ENCODE results near the gene HOXA7. TPM values are rescaled to one million over a fixed set of nuclear protein-coding genes. Genes with fewer than 3 reads are reported as not detected.

The HOXA7 gene
- total RNA-seq, 1 experiment from 2014 or later = not detected

GRCh38 chr7:27181795-27182275, 25.4 kb upstream of the HOXA7 start:
- TF ChIP-seq CTCF (conservative IDR thresholded peaks at IDR 0.05) (no peak), EZH2 (IDR thresholded peaks at IDR 0.05; ENCODE audit: low read depth) (no peak)
- intact Hi-C loops (cut with micrococcal nuclease; ENCODE audit: unreplicated experiment) = loop anchor here (5.0 kb wide), 1 partner anchor 1290 kb away; no protein-coding TSS in a partner anchor
- Histone ChIP-seq H3K36me3 (ENCODE audit: low read depth) (no peaks in the 10 kb centered on the region), H4K20me1 (ENCODE audit: insufficient read depth) (no peaks in the 10 kb centered on the region), H3K27ac (no peak overlapping the region), H2AFZ (no peak overlapping the region), H3K4me2 (no peak overlapping the region), H3K4me1 (replicated peaks; ENCODE audit: insufficient read depth) (peaks cover 12% of the 10 kb centered on the region), H3K9me2 (ENCODE audit: insufficient read depth) (no peaks in the 10 kb centered on the region), H3K4me3 (no peak overlapping the region), H3K27me3 (ENCODE audit: insufficient read depth, low read depth) (no peaks in the 10 kb centered on the region), H3K79me2 (ENCODE audit: low read depth) (no peaks in the 10 kb centered on the region), H3K9me3 (ENCODE audit: insufficient read depth, low read depth) (no peaks in the 10 kb centered on the region), H3F3A (ENCODE audit: insufficient read depth, low read depth) (peaks cover 31% of the 10 kb centered on the region)
- POLR2A ChIA-PET (ENCODE audit: unreplicated experiment) = no interaction called here
- CTCF ChIA-PET = interaction anchor here (0.6 kb wide), 1 partner anchor 1253 kb away, joined by 3 read pairs; no protein-coding TSS in a partner anchor
- no TSS peak for BruUV-seq (replicated peaks)
- no peak for DNase-seq

- no peaks in the 10 kb centered on the region for H4K20me1 ChIP-seq (ENCODE audit: insufficient read depth)
- ChIA-PET POLR2A (ENCODE audit: unreplicated experiment) (no interaction called here), CTCF (interaction anchor here (1.1 kb wide), 1 partner anchor 20 kb away, joined by 12 read pairs; no protein-coding TSS in a partner anchor)
- H3K27me3 ChIP-seq (ENCODE audit: insufficient read depth, low read depth) = no peaks in the 10 kb centered on the region
- no peak overlapping the region for H3K27ac ChIP-seq
- H3K4me1 ChIP-seq (replicated peaks; ENCODE audit: insufficient read depth) = peaks cover 12% of the 10 kb centered on the region
- no peak overlapping the region for H2AFZ ChIP-seq
- H3F3A ChIP-seq (ENCODE audit: insufficient read depth, low read depth) = peaks cover 20% of the 10 kb centered on the region
- no peaks in the 10 kb centered on the region for H3K9me2 ChIP-seq (ENCODE audit: insufficient read depth)
- no peaks in the 10 kb centered on the region for H3K79me2 ChIP-seq (ENCODE audit: low read depth)
- no peaks in the 10 kb centered on the region for H3K9me3 ChIP-seq (ENCODE audit: insufficient read depth, low read depth)
- intact Hi-C loops (cut with micrococcal nuclease; ENCODE audit: unreplicated experiment) = loop anchor here (5.0 kb wide), 1 partner anchor 1288 kb away; no protein-coding TSS in a partner anchor
- DNase-seq = no peak
- no peak overlapping the region for H3K4me2 ChIP-seq
- no peak overlapping the region for H3K4me3 ChIP-seq
- no TSS peak for BruUV-seq (replicated peaks)
- no peaks in the 10 kb centered on the region for H3K36me3 ChIP-seq (ENCODE audit: low read depth)
- TF ChIP-seq CTCF (conservative IDR thresholded peaks at IDR 0.05) (no peak), EZH2 (IDR thresholded peaks at IDR 0.05; ENCODE audit: low read depth) (no peak)
These were observed 24.3 kb upstream of the HOXA7 start for GRCh38 chr7:27180431-27181420.

GRCh38 chr7:27179503-27180430, 23.3 kb upstream of the HOXA7 start:
- peak in 1 of 2 experiments; percentile 62 for DNase-seq
- H3K27me3 ChIP-seq (ENCODE audit: insufficient read depth, low read depth) = no peaks in the 10 kb centered on the region

More at GRCh38 chr7:27179503-27180430, 23.3 kb upstream of the HOXA7 start:
- no TSS peak for BruUV-seq (replicated peaks)
- POLR2A ChIA-PET (ENCODE audit: unreplicated experiment) = no interaction called here
- Histone ChIP-seq H3K27ac (no peak overlapping the region), H3F3A (ENCODE audit: insufficient read depth, low read depth) (peaks cover 12% of the 10 kb centered on the region; the same call in 1 of the 2 replicates), H3K36me3 (ENCODE audit: low read depth) (no peaks in the 10 kb centered on the region), H3K79me2 (ENCODE audit: low read depth) (no peaks in the 10 kb centered on the region), H3K4me2 (peak overlapping the region; percentile 43; the same call in 1 of the 2 replicates), H3K4me1 (replicated peaks; ENCODE audit: insufficient read depth) (peaks cover 9% of the 10 kb centered on the region), H4K20me1 (ENCODE audit: insufficient read depth) (no peaks in the 10 kb centered on the region), H3K9me2 (ENCODE audit: insufficient read depth) (no peaks in the 10 kb centered on the region), H3K4me3 (no peak overlapping the region), H2AFZ (no peak overlapping the region), H3K9me3 (ENCODE audit: insufficient read depth, low read depth) (no peaks in the 10 kb centered on the region)
- TF ChIP-seq CTCF (conservative IDR thresholded peaks at IDR 0.05) (peak; percentile 96), EZH2 (IDR thresholded peaks at IDR 0.05; ENCODE audit: low read depth) (no peak)
- CTCF ChIA-PET = interaction anchor here (0.7 to 1.1 kb wide), 3 partner anchors 19 to 423 kb away, joined by 3 to 12 read pairs (median 3); no protein-coding TSS in a partner anchor
- intact Hi-C loops (cut with micrococcal nuclease; ENCODE audit: unreplicated experiment) = loop anchor here (5.0 kb wide), 1 partner anchor 1287 kb away; no protein-coding TSS in a partner anchor
